Hematopoietic multipotent progenitor cell treated with erythropoietin and hydrocortisone succinate and interleukin-3 and kit ligand, for 4 days (in vitro differentiated cells): Measurements from ENCODE around the gene ENTREP3.

Experiments used
- DNase-seq: peaks from one replicate; pipeline ENCODE4 v3.0.0-alpha.2; 2015

ENTREP3 gene

DNA sequence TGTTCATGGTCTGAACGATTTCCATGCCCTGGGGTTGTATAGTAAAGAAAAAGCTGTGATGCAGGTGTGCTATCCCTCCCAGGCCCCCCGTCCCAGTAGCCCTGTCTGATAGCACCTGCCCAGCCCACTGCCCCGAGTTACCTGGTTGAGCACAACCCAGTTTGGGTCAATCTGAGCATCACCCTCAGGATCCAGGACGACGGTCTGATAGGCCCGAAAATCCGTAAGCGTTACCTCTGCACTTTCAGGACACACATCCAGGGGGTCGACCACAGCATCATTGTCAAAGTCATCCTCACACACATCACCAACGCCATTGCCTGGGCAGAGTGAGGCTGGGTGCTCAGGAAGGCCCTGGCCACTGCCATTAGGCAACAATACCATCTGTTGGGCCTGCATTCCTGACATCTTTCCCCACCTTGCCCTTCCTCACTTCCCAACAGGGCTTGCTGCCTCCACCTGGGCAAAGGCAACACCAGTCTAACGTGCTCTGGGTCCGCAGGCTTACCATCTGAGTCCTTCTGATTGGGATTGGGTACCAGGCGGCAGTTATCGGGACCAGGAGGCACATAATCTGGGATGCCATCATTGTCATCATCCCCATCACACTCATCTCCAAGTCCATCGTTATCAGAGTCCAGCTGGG lies 57.3 kb downstream of the ENTREP3 start:
- no peak for DNase-seq
